LNCAP (cell line): Measurements from ENCODE around the gene LATS1.

Experiments
- TF ChIP-seq, protein P1 (sequence below): fragments of 450-650 bp; IDR thresholded peaks from 2 replicates; pipeline ENCODE4 v1.5.1; 2017; ENCODE audit warnings: mild to moderate bottlenecking

LATS1 gene

DNA sequence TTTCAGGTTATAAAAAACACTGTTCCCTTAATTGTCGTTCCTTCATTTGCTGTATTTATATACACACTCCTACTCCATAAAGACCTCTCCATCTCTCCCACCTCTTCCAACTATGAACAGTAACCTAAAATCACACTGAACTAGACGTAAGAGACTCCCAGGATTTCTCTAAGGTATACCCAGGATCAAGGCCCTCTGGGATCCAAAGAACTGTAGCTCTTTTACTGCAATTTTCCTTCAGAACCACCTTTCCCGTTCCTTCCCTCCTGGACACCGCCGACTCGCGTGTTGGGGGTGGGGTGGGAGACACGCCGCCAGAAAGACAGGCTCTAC is 680 bp downstream of the LATS1 start:
- TF ChIP-seq, protein P1, sequence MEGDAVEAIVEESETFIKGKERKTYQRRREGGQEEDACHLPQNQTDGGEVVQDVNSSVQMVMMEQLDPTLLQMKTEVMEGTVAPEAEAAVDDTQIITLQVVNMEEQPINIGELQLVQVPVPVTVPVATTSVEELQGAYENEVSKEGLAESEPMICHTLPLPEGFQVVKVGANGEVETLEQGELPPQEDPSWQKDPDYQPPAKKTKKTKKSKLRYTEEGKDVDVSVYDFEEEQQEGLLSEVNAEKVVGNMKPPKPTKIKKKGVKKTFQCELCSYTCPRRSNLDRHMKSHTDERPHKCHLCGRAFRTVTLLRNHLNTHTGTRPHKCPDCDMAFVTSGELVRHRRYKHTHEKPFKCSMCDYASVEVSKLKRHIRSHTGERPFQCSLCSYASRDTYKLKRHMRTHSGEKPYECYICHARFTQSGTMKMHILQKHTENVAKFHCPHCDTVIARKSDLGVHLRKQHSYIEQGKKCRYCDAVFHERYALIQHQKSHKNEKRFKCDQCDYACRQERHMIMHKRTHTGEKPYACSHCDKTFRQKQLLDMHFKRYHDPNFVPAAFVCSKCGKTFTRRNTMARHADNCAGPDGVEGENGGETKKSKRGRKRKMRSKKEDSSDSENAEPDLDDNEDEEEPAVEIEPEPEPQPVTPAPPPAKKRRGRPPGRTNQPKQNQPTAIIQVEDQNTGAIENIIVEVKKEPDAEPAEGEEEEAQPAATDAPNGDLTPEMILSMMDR, result no peak

DNA sequence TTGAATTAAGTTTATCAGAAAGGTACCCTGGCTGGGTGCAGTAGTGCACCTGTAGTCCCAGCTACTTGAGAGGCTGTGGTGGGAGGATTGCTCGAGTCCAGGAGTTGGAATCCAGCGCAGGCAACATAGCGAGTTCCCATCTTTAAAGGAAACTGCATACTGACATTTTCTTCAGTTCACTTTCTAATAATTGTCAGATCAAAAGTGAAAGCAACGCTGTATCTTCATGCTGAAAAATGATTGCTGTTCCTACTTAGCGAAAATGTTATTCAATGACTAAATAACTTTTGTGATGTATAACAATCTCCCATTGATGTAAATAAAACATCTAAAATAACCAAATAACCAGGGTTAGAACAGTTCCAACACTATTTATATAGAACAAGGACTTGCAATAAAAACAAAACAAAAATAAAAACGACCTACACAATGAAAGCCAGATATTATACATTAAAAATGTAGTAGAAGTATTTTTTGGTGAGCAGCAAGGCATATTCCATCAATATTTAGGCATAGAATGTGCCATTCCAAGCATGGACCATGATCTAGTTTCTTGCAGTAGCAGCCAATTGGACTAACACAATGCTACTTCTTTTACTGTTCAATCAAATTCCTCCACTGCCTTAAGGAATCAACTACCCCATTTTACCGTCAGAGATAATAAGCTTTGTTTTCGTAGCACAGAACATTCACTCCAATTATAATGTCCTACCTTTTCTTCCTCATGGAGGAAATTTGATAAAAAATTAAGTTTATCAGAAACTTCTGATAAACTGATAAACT is 1.5 kb downstream of the LATS1 start:
- TF ChIP-seq, protein P1, result no peak

DNA sequence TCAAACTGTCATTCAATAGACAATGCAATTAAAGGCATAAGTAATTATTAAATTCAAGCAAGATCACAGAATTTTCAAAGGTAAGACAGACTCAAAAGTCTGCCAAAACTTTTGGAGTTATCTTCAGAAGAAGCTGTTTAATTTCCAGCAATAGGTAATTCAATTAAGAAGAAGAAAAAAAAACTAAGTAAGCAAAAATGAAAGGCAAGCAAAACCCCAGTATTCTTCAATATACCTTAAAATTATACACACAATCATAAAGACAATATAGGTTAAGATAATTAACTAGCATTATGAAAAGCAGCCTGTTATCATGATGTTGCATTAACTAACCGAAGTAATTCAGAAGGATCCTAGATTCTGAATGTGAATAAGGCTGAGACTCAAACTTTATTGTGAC is 3.5 kb downstream of the LATS1 start:
- TF ChIP-seq, protein P1, result no peak

DNA sequence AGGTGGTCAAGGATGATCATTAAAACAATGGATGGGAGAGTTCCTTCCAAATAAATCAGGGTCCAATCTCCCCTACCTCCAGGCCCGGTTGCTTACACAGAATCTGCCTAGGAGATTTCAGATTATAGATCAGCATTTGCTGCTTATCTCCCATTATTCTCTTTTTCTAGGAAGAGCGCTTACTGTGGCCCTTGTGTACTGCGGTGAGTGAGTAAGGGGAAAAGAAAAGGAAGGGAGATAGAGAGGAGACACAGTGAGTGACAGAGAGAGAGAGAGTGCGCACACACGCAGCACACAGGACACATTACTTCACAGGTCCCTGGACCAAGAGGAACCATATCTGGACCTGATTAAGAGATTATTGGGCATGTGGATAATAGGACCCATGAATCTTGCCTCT is 6.2 kb downstream of the LATS1 start:
- TF ChIP-seq, protein P1, result no peak

DNA sequence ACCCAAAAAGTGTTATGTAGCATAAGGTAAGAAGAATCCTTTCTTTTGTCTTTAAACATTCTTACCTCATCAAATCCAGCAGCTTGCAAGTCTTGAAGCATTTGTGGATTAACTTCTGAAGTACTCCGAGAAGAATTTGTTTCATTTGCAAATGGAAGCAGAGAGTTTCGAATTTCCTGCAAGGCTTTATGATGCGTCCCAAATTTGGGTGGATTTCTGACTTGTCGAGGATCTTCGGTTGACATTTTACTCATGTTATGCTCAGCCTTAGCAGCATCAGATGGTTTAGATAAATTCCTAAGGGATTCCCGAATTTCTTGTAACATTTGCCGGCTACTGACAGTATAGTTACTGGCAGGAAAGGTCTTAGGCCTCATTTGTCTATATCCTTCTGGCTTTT is 16.2 kb downstream of the LATS1 start:
- TF ChIP-seq, protein P1, result no peak

DNA sequence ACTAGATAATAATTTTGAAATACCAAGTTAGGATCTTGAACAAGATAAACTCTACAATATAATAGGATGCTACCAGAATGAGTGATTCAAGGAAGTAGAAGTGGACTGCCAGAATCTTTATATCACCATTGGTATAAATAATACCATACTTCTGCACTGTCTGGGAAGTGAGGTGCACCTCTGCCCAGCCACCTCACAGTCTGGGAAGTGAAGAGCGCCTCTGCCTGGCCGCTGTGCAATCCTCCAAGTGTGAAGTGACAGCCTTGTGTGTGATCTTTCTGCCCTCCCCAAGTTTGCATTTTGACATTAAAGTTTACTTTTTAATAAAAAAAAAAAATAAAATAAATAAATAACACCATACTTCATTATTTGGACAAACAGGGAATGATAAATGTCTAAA is 18.8 kb downstream of the LATS1 start:
- TF ChIP-seq, protein P1, result no peak

DNA sequence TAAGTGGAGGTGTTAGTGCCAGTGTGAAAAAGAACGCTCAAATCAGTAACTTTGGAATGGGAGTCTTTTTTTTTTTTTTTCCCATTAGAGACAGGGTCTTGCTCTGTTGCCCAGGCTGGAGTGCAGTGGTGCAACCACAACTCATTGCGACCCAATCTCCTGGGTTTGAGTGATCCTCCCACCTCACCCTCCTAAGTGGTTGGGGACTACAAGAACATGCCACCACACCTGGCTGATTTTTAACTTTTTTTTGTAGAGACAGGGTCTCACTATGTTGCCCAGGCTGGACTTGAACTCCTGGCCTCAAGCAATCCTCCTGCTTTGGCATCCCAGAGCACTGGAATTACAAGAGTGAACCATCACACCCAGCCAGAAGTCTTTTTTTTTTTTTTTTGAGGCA is 19.7 kb downstream of the LATS1 start:
- TF ChIP-seq, protein P1, result no peak

DNA sequence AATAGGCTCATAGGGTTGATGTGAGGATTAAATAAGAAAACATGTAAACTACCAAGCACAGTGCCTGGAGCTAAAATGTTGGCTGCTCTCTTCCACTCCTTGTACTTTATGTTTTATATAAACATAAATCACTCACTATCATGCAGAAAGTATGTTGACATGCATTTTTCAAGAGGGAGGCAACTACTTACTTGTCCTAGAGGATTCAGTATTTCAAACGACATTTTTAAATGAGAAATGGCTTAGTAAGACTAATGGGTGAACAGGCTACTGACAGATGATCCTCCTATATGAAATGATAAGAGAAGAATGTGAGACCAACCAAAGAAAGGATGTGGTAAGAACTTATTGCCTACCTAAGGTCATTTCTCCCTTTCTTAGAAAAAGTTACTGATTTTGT is 21.0 kb downstream of the LATS1 start:
- TF ChIP-seq, protein P1, result no peak
